Stimulated activated naive B cell treated with anti-CD40 and anti-IgM and Interleukin-4, amounts not matched to agents 10 μg/mL and 1 μg/mL and 100 μg/mL, for 72 hours (primary cell): ENCODE data around the gene CAMSAP1.
"Not testable (repeated sequence)": the region's sequence is repeated elsewhere in the genome, so short reads cannot be mapped to it uniquely, and the experiment has no call there.

Experiments
- ATAC-seq, 2 donors: fragments of 150-1000 bp; cut with Tn5 transposase; replicated peaks; 2 replicates each; pipeline ENCODE4 v1.10.0; 2021; ENCODE audit warnings: moderate library complexity in 1 of 2
- DNase-seq: peaks from one replicate; pipeline ENCODE4 v3.0.0; 2021
- H3K27ac Mint-ChIP-seq: one replicate; pipeline ENCODE4 v1.8.0; 2022; ENCODE audit warnings: mild to moderate bottlenecking, mixed read lengths
- H3K27me3 Mint-ChIP-seq, 2 donors: one replicate each; pipeline ENCODE4 v1.8.0; 2022; ENCODE audit warnings: mixed read lengths in 2 of 2
- H3K36me3 Mint-ChIP-seq, 2 donors: one replicate each; pipeline ENCODE4 v1.8.0; 2022; ENCODE audit warnings: mixed read lengths in 2 of 2, mild to moderate bottlenecking in 1 of 2
- H3K4me1 Mint-ChIP-seq, 2 donors: one replicate each; pipeline ENCODE4 v1.8.0; 2022; ENCODE audit warnings: mixed read lengths in 2 of 2, mild to moderate bottlenecking in 1 of 2
- H3K4me3 Mint-ChIP-seq, 2 donors: one replicate each; pipeline ENCODE4 v1.8.0; 2022; ENCODE audit warnings: mild to moderate bottlenecking in 2 of 2, mixed read lengths in 2 of 2, moderate library complexity in 1 of 2
- H3K9me3 Mint-ChIP-seq, 2 donors: one replicate each; pipeline ENCODE4 v1.8.0; 2022; ENCODE audit warnings: mixed read lengths in 2 of 2, mild to moderate bottlenecking in 1 of 2

CAMSAP1 gene

DNA sequence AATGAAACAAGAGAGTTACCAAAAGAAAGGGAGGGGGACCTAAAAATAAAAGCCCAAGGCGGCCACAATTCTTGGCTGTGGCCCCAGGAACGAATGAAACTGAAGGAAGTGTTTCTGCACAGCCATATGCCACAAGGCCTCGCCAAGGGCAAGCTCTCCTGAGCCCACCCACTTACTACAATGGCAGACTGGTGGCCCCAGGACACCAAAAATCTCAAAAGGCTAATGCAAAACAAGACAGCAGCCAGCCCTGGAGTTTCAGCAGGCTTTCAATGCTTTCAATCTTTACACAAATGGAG, 4.0 kb downstream of the CAMSAP1 start:
- no peak overlapping the region for H3K27ac Mint-ChIP-seq
- H3K9me3 Mint-ChIP-seq = peaks cover 0 to 5% of the 10 kb centered on the region in 2 donors
- H3K4me1 Mint-ChIP-seq = peaks cover 33 to 64% of the 10 kb centered on the region in 2 donors
- DNase-seq (no peak), ATAC-seq (no peak)
- H3K4me3 Mint-ChIP-seq = no peak overlapping the region
- H3K36me3 Mint-ChIP-seq = peaks cover 18 to 29% of the 10 kb centered on the region in 2 donors
- H3K27me3 Mint-ChIP-seq = no peaks in the 10 kb centered on the region

DNA sequence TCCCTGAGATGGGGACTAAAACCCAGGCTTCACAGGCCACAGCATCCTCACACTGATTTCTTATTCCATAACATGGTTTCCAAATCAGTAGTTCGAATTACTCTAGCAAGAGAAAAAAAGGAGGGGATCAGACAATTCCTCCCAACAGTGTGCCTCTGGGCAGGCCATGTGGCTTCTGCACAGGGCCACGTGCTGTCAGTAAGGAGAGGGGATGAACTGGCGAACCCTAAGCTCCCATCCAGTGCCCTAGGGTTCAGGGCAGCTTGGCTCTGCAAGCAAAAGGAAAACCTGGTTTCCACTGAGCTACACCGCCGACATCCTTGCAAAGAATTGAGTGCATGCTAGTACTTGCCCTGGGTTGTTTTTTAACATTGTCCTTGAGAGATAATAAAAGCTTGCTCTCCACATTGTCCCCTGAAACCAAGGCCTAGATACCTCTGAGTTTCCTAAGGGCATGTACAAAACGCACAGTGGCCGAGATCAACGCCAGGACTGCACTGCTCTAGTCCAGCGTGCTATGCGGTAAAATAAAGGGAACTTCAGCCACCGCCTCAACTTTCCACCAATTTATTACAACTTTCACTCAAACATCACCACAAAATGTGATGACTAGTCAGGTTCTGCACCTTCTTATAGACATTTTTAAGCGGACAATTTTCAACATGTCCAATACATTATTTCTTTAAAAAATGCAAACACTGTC, 4.5 kb downstream of the CAMSAP1 start:
- Mint-ChIP-seq H3K27me3 (no peaks in the 10 kb centered on the region), H3K9me3 (peaks cover 0 to 5% of the 10 kb centered on the region in 2 donors), H3K4me1 (peaks cover 35 to 65% of the 10 kb centered on the region in 2 donors), H3K36me3 (peaks cover 20 to 32% of the 10 kb centered on the region in 2 donors), H3K27ac (no peak overlapping the region), H3K4me3 (no peak overlapping the region)
- ATAC-seq = no peak
- DNase-seq = no peak

DNA sequence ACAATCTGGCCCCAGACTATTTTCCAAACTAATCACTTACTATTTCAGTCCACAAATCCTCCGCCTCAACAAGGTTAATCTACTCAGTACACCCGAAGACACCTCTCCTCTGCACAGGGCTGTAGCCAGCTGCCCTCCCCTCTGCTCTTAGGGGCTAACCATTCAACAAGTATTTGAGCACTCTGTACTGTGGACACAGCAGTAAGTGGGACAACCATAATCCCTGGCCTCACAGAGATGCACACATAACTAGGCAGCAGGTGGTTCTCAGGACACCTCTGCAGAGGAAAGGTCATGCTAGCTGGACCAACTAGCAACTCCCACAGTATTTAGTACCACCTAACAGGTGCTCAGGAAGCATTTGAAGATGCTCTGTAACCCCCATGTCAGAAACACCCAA, 5.5 kb downstream of the CAMSAP1 start:
- H3K4me1 Mint-ChIP-seq = peaks cover 35 to 74% of the 10 kb centered on the region in 2 donors
- H3K4me3 Mint-ChIP-seq = no peak overlapping the region
- H3K27ac Mint-ChIP-seq = no peak overlapping the region
- peaks cover 0 to 5% of the 10 kb centered on the region in 2 donors for H3K9me3 Mint-ChIP-seq
- no peak for ATAC-seq
- DNase-seq = no peak
- H3K36me3 Mint-ChIP-seq = peaks cover 20 to 33% of the 10 kb centered on the region in 2 donors
- no peaks in the 10 kb centered on the region for H3K27me3 Mint-ChIP-seq

DNA sequence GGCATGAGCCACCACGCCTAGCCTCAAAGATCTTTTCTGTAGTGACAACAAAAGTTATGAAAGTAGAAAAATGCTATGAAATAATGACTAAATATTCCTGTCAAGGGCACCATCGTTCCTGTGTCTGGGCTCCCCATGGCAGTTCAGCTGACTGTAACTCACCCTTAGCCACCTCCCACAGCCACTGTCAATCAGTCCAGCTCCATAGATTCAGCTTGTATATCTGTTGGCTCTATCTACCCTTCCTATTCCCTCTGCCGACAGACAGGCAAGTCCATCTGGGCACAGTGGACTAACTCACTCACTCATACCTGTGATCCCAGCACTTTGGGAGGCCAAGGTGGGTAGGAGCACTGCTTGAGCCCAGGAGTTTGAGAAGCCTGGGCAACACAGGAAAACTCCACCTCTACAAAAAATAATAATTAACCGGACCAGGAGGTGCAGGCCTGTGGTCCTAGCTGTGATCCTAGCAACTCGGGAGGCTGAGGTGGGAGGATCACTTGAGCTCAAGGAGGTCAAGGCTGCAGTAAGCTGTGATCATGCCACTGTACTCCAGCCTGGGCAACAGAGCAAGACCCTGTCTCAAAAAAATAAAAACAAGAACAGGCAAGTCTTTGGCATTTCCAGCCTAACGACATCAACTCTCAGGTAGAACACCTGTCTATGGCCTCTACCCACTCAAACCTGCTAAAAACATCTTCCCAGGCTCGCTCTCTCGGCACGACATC, 6.2 kb downstream of the CAMSAP1 start:
- no peaks in the 10 kb centered on the region for H3K27me3 Mint-ChIP-seq
- DNase-seq (no peak), ATAC-seq (no peak)
- peaks cover 38 to 79% of the 10 kb centered on the region in 2 donors for H3K4me1 Mint-ChIP-seq
- H3K4me3 Mint-ChIP-seq = no peak overlapping the region
- H3K9me3 Mint-ChIP-seq = peaks cover 0 to 5% of the 10 kb centered on the region in 2 donors
- H3K27ac Mint-ChIP-seq = no peak overlapping the region
- H3K36me3 Mint-ChIP-seq = peaks cover 20 to 33% of the 10 kb centered on the region in 2 donors

DNA sequence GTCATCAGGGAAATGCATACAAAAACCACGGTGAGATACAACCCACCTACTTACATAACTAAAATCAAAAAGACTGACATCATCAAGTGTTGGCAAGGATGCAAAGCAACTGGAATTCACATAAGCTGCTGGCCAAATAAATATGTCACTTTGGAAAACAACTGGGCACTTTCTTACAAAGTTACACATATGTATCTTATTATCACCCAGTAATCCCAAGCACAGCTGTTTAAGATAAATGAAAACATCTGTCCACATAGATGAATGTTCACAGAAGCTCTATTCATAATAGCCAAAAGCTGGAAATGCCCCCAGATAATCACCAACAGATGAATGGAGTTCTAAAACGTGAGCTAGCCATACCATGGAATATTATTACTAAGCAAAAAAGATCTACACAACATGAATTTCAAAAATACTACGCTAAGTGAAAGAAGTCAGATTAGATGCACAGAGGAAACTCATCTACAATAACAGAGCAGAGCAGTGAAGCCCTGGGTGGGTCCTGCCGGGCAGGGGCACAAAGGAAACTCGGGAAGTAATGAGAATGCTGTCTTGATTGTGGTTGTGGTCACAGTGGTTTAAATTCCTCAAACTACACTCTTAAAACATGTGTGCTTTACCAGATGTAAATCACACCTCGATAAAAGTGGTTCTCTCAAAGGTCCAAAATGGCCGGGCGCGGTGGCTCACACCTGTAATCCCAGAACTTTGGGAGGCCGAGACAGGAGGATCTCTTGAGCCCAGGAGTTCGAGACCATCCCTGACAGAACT, 8.5 kb downstream of the CAMSAP1 start:
- no peak for ATAC-seq
- H3K4me3 Mint-ChIP-seq = no peak overlapping the region

DNA sequence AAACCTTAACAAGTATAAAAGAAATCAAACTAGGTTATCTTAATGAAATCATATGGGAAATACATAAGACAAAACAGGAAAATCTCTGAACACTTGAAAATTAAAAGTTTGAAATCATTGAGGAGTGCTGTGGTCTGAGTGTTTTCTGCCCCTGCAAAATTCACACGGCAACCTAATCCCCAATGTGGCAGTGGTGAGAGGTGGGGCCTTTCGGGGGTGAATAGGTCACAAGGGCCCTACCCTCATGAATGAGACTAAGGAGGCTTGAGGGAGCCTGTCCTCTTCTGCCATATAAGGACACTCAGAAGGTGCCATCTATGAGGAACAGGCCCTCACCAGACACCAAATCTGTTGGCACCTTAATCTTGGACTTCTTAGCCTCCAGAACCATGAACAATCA, 10.7 kb downstream of the CAMSAP1 start:
- Mint-ChIP-seq H3K9me3 (peaks cover 0 to 5% of the 10 kb centered on the region in 2 donors), H3K27me3 (no peaks in the 10 kb centered on the region), H3K36me3 (peaks cover 7 to 25% of the 10 kb centered on the region in 2 donors), H3K4me3 (no peak overlapping the region), H3K27ac (no peak overlapping the region), H3K4me1 (peaks cover 39 to 78% of the 10 kb centered on the region in 2 donors)
- ATAC-seq (no peak), DNase-seq (no peak)

More for the DNA sequence above, 8.5 kb downstream of the CAMSAP1 start:
- Mint-ChIP-seq H3K4me1 (peaks cover 36 to 75% of the 10 kb centered on the region in 2 donors), H3K9me3 (peaks cover 0 to 5% of the 10 kb centered on the region in 2 donors), H3K36me3 (peaks cover 14 to 31% of the 10 kb centered on the region in 2 donors), H3K27ac (no peak overlapping the region), H3K27me3 (no peaks in the 10 kb centered on the region)
- DNase-seq = no peak

DNA sequence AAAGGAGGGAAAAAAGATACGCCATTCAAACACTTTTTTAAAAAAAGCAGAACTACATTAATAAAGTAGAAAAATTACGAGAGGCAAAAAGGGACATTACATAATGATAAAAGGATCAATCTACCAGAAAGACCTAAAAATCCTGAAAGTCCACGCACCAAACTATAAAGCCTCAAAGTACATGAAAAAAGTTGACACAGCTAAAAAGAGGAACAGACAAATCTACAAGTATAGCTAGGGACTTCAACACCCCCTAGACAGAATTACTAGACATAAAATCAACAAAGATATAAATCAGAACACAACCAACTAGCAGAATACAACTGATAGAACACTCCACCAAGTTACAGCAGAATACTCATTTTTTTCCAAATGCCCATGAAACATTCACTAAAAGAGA, 11.1 kb downstream of the CAMSAP1 start:
- H3K27me3 Mint-ChIP-seq = no peaks in the 10 kb centered on the region
- DNase-seq (no peak), ATAC-seq (no peak)
- peaks cover 37 to 75% of the 10 kb centered on the region in 2 donors for H3K4me1 Mint-ChIP-seq
- H3K4me3 Mint-ChIP-seq = peak overlapping the region in 1 of 2 donors; percentile 12
- peaks cover 4 to 23% of the 10 kb centered on the region in 2 donors for H3K36me3 Mint-ChIP-seq
- peaks cover 0 to 5% of the 10 kb centered on the region in 2 donors for H3K9me3 Mint-ChIP-seq
- peak overlapping the region; percentile 45 for H3K27ac Mint-ChIP-seq

DNA sequence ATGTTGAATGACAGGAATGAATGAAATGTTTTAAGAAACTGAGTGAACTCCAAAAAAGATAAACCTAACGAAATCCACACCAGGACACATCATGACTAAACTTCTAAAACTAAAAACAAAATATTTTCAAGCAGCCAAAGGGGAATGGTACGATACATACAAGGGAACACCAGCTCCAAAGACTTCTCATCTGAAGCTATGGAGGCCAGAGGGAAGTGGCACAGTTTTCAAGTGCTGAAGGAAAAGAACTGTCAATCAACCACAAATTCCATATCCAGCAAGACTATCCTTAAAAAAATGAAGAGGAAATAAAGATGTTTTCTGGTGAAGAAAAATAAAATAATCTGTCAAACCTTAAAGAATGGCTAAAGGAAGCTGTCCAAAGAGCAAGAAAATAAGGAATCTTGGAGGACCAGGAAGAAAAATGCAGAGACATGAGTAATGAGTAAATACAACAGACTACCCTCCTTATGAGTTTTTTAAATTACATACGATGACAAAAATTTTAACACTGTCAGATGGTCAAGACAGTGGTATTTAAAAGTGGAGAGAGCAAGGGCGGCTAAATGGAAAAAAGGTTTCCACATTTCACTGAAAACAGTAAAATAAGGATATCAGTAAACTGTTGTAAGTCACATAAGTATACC, 12.0 kb downstream of the CAMSAP1 start:
- Mint-ChIP-seq H3K27ac (no peak overlapping the region), H3K9me3 (peaks cover 0 to 5% of the 10 kb centered on the region in 2 donors), H3K4me3 (no peak overlapping the region), H3K27me3 (no peaks in the 10 kb centered on the region), H3K36me3 (peaks cover 2 to 19% of the 10 kb centered on the region in 2 donors), H3K4me1 (peaks cover 38 to 81% of the 10 kb centered on the region in 2 donors)
- ATAC-seq (no peak), DNase-seq (no peak)

DNA sequence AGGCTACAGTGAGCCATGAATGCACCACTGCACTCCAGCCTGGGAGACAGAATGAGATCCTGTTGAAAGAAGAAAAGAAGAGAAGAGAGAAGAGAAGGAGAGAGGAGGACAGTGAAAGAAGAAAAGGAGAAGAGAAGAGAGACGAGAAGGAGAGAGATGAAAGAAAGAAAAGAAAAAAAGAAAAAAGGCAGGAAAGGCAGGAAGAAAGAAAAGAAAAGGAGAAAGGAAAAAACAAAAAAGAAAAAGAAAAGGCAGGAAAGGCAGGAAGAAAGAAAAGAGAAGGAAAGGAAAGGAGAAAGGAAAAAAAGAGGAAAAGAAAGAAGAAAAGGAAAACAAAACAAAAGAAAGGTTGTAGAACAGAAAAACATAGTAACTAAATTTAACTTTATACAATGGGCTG, 14.2 kb downstream of the CAMSAP1 start:
- DNase-seq (no peak), ATAC-seq (no peak)
- no peaks in the 10 kb centered on the region for H3K27me3 Mint-ChIP-seq
- H3K4me1 Mint-ChIP-seq = peaks cover 33 to 89% of the 10 kb centered on the region in 2 donors
- H3K27ac Mint-ChIP-seq = no peak overlapping the region
- no peak overlapping the region for H3K4me3 Mint-ChIP-seq
- H3K9me3 Mint-ChIP-seq = no peaks in the 10 kb centered on the region
- H3K36me3 Mint-ChIP-seq = peaks cover 2 to 9% of the 10 kb centered on the region in 2 donors

DNA sequence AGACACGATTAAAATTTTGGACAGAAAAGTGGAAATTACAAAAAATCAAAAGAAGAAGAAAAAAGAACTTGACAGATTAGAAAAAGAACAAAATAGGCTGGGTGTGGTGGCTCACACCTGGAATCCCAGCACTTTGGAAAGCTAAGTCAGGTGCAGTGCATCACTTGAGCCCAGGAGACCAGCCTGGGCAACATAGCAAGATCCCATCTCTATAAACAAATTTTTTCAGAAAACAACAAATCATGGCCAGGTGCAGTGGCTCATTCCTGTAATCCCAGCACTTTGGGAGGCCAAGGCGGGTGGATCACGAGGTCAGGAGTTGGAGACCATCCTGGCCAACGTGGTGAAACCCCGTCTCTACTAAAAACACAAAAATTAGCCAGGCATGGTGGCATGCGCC, 15.0 kb downstream of the CAMSAP1 start:
- not testable (repeated sequence) for H3K9me3 Mint-ChIP-seq, H3K27me3 Mint-ChIP-seq, H3K4me3 Mint-ChIP-seq, H3K27ac Mint-ChIP-seq, ATAC-seq, H3K36me3 Mint-ChIP-seq, DNase-seq
- peaks cover 37 to 90% of the 10 kb centered on the region in 2 donors for H3K4me1 Mint-ChIP-seq

DNA sequence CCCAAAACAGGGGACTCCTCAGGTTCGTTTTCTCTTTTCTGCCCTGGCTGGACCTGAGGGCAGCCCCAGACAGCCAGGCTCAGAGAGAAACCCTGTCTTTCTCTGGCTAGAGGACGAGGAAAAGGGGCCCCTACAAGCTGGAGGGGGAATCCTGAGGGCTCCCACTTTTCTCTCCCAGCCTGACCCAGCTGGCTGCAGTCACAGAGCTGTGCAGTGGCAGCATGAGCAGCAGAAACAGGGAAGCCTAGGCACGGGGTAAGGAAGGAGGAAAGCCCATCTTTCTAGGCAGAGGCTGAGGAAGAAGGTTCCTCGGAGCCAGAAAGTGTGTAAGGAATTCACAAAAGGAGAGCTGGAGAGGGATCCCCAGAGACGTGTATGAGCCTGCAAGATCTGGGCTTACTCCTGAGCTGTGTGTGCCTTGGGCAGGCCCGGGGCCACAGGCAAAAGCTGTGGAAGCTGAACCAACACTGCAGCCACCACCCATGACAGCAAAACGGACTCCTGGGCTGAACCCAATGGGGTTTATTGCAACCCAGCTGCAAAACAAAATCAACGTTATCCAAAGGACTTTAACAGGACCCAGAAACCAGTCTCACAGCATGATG, 16.2 kb downstream of the CAMSAP1 start:
- Mint-ChIP-seq H3K27ac (no peak overlapping the region), H3K36me3 (peaks cover 0 to 7% of the 10 kb centered on the region in 2 donors), H3K4me3 (no peak overlapping the region), H3K4me1 (peaks cover 46 to 90% of the 10 kb centered on the region in 2 donors), H3K27me3 (no peaks in the 10 kb centered on the region), H3K9me3 (no peaks in the 10 kb centered on the region)
- ATAC-seq (no peak), DNase-seq (no peak)

DNA sequence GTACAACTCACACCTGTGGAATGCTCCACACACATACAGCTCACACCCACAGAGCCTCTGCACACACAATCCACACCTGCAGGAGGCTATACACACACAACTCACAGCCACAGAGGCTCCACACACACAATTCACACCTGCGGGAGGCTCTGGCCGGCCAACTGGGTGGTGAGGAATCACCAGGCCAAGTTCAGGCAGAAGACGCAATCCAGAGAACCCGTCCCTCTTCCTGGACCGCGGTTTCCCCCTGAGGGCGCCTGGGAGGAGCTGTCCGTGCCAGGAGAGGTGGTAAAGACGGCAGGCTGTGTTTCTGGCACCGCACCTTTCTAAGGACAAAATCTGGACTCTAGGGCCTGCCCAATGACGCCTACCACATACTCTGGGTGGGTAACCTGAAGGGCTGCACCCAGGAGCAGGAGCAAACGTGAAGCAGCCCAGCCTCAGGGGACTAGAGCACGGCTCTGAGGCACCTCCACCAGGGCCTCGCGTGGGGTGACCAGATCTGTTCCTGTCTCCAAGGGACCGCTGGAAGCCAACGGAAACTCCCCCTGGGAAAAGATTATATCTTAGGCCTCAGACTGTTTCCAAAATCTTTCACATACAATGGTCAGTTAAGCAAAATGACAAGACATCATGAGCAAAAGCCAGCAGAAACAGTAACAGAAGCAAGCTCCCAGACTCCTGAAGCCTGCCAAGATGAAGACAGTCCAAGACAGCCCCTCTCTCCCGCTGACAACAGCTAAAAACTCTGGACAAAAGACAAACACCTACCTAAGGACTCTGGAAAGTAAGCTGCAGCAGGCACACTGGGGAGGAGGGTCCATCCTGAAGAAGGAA, 16.9 kb downstream of the CAMSAP1 start:
- Mint-ChIP-seq H3K36me3 (peaks cover 0 to 9% of the 10 kb centered on the region in 2 donors), H3K27me3 (no peaks in the 10 kb centered on the region), H3K4me1 (peaks cover 42 to 90% of the 10 kb centered on the region in 2 donors), H3K27ac (peak overlapping the region; percentile 6), H3K9me3 (no peaks in the 10 kb centered on the region), H3K4me3 (no peak overlapping the region)
- ATAC-seq (no peak), DNase-seq (no peak)

DNA sequence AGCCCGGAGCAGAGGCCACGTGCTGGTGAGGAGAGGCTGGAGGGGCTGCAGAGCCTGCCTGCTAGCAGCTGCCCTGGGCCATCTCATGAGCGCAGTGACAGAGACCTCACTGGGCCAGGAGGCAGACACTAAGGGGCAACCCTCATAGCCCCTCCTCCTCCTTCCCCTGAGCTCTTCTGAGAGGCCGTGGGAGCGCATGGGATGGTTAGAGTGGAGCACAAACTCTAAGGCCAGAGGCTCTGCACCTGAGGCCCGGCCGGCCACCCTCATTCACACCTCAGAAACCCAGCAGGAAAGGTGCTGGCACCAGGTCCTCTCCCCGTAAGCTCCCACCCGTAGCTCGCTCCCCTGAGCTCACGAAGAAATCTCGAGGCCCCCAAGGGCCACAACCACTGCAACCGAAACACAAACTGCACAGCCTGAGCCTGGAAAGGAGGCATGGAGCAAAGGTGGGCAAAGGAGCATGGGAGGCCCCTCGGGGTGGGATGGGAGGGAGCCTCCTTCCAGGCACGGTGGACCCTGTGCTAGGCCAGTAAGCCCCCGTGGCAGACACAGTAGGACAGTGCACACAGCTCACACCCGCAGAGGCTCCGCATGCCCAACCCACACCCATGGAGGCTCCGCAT, 17.7 kb downstream of the CAMSAP1 start:
- Mint-ChIP-seq H3K27me3 (no peaks in the 10 kb centered on the region), H3K4me3 (no peak overlapping the region), H3K27ac (no peak overlapping the region), H3K4me1 (peaks cover 44 to 90% of the 10 kb centered on the region in 2 donors), H3K36me3 (peaks cover 0 to 4% of the 10 kb centered on the region in 2 donors), H3K9me3 (no peaks in the 10 kb centered on the region)
- DNase-seq = no peak
- no peak for ATAC-seq
